PFSK-1 (cell line): ENCODE measurements around the gene SPART.

Experiments
- FOXP2 ChIP-seq: optimal IDR thresholded peaks from 2 replicates; pipeline ENCODE3; 2011; ENCODE audit warnings: borderline replicate concordance, control low read depth, inconsistent platforms; ENCODE audit not compliant: insufficient read depth; ENCODE audit errors: extremely low read length, extremely low read depth
- POLR2AphosphoS5 ChIP-seq: IDR thresholded peaks from 2 replicates; pipeline ENCODE4 v1.6.1; 2012; ENCODE audit warnings: low read depth, mild to moderate bottlenecking, control low read depth, low read length, moderate library complexity
- REST ChIP-seq, 2 experiments: IDR thresholded peaks; 2 replicates each; pipeline versions ENCODE4 v1.6.1 to v1.8.0; 2011 to 2012; ENCODE audit warnings: low read depth in 2 of 2, low read length in 2 of 2, control low read depth in 1 of 2, inconsistent platforms in 1 of 2, mild to moderate bottlenecking in 1 of 2, moderate library complexity in 1 of 2; ENCODE audit not compliant: insufficient read depth in 1 of 2
- SIN3A ChIP-seq: IDR thresholded peaks from 2 replicates; pipeline ENCODE4 v1.6.1; 2012; ENCODE audit warnings: mild to moderate bottlenecking, low read length, moderate library complexity, borderline replicate concordance; ENCODE audit not compliant: insufficient read depth
- TAF1 ChIP-seq: IDR thresholded peaks from 2 replicates; pipeline ENCODE4 v1.6.1; 2012; ENCODE audit warnings: low read length, control low read depth, borderline replicate concordance; ENCODE audit not compliant: insufficient read depth

Gene SPART

GRCh38 chr13:36297366-36298338 is 48.5 kb downstream of the SPART start, which contains the start of gene CCDC169:
TSS of gene CCDC169 (minus strand) at chr13:36297814. CDS start at chr13:36297719, 95 bp downstream.
- TF ChIP-seq FOXP2 (no peak), REST (IDR thresholded peaks at IDR 0.05; ENCODE audit: insufficient read depth in 1 of 2, low read depth in 2 of 2, low read length in 2 of 2) (no peak), TAF1 (no peak), POLR2AphosphoS5 (no peak), SIN3A (no peak)

DNA sequence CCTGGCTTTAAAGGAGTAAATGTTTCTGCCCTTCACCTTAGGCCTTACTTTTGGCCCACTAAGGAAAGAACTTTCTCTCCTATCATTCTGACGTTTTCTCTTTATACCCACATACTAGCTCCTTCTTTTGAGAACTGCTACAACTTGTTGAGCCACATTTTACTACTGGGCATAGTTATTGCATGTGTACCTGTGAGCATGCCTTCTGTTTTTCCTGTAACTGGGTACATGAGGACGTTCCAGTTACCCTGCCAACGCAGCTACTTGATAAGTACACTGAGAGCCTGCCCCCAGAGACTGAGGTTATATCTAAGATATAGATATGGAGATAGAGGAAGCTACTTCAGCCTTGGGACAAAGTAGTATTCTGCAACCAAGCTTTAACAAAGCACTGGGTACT is 52.1 kb downstream of the SPART start:
- TF ChIP-seq SIN3A = no peak
- TF ChIP-seq POLR2AphosphoS5 = no peak
- TF ChIP-seq REST (IDR thresholded peaks at IDR 0.05; ENCODE audit: insufficient read depth in 1 of 2, low read depth in 2 of 2, low read length in 2 of 2) = no peak
- TF ChIP-seq TAF1 = no peak
- no peak for TF ChIP-seq FOXP2

DNA sequence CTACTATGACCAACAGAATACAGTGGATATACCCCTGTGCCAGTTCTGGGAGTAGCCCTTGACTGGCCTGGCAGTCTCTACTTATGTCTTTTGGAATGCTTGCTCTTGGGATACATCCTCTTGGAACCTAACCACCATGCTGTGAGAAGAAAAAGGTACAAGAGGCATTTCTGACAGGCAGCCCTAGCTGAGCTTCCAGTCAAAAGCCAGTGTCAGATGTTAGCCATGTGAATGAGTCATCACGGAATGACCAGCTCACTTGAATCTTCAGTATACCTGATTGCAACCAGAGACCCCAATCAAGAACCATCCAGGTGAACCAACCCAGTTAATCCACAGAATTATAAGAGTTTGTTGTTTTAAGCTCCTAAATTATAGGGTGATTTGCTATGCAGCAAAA is 52.7 kb downstream of the SPART start:
- TF ChIP-seq REST (IDR thresholded peaks at IDR 0.05; ENCODE audit: insufficient read depth in 1 of 2, low read depth in 2 of 2, low read length in 2 of 2) (no peak), FOXP2 (no peak)

DNA sequence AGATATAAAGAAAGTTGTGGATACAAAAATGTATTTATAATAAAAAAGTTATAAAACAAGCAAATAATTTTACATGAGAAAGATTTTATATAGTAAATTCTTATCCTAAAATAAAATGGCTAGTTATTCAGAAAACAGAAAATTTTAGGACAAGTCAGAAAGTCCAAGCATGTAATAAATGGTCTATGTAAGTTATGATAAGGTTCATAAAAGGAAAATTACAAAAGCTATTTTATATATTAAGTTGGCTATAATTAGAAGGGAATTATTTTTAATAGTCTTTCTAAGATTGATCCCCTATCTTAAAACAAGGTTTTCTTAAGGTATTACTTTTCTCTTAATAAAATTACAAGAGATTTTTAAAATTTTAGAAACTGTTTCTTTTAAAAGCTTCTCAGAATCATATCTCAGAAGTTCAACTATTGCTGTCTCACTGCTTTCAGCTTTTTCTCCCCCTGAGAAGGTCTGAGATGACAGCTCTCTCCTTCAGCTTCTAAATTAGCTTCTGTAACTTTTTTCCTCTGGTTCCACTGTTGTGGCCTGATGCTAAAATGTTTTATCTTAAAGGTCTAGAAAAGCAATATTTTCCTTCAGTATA is 57.3 kb downstream of the SPART start:
- TF ChIP-seq TAF1 (no peak), POLR2AphosphoS5 (no peak), FOXP2 (no peak), SIN3A (no peak), REST (IDR thresholded peaks at IDR 0.05; ENCODE audit: insufficient read depth in 1 of 2, low read depth in 2 of 2, low read length in 2 of 2) (no peak)
